SHP77 treated with DMSO at 0.1 percent for 48 hours (cell line): Measurements from ENCODE around the gene ACOX2.
"Not testable (repeated sequence)": the region's sequence is repeated elsewhere in the genome, so short reads cannot be mapped to it uniquely, and the experiment has no call there.

Source experiments
- DNase-seq: peaks from one replicate; lab custom pipeline; 2025; lab: John Stamatoyannopoulos, UW

ACOX2 gene

GRCh38 chr3:58534592-58535494 lies 2.1 kb downstream of the ACOX2 start:
- no peak for DNase-seq

DNA sequence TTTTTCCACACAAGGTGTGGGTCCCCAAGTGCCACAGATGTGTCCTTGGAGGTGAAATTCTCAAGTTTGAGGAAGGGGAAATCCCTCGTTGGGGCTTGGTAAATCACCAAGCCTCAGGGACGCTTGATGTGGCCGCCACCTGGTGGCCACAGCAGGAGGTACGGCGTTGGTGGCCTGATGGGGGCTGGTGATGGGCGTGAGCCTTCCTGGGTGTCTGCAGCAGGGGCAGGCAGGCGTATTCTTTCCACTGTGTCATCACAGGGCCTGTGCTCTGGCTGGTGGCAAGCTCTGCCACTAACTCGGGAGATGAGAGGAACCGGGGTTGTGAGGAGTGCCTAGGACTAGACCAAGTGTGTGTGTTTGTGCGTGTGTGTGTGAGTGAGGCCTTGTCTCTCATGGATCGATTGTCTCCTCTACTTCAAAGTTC lies 4.2 kb downstream of the ACOX2 start:
- DNase-seq, result peak; percentile 27

- no peak for DNase-seq
These were observed 5.0 kb downstream of the ACOX2 start for GRCh38 chr3:58531956-58532355.

DNA sequence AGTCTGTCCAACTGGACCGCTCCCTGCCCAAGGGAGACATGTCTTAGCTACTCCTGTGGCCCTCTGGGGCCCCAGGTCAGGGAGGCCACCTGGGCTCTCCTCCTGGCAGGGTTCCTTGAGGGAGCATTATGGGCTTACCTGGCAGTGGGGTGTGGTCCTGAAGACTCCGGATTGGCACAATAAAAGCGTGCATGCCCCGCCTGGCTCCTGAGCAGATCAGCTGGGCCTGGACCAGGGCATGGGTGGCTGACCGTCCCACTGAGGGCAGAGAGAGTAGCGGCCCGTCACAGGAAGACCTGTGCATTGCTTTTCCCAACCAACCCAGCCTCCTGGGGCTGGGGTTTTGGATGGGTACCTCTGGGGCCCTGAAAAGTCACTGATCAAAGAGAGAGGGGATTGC lies 5.4 kb downstream of the ACOX2 start:
- no peak for DNase-seq

DNA sequence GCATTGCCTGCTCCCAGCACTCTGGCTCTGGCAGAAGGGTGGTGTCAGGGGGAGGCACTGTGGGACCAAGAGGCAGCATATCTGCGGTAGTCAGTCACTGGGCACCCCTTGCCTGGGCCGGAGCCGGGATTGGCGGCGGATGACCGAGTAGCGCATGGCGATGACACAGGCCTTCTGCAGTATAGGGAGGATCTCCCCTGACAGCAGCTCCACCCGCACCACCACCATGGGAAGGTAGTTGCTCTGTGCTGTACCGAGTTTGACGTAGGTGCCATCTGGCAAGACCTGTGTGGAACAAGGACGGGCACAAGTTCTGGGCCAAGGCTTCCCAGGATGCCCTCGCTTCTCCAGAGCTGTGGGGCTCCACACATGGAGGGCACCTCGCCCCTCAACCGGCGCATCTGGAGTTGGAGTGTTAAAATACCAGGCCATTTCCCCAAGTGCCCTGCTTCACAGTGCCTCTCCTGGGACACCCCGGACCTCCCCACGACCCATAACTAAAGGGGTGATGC lies 6.6 kb downstream of the ACOX2 start:
- DNase-seq, result no peak

DNA sequence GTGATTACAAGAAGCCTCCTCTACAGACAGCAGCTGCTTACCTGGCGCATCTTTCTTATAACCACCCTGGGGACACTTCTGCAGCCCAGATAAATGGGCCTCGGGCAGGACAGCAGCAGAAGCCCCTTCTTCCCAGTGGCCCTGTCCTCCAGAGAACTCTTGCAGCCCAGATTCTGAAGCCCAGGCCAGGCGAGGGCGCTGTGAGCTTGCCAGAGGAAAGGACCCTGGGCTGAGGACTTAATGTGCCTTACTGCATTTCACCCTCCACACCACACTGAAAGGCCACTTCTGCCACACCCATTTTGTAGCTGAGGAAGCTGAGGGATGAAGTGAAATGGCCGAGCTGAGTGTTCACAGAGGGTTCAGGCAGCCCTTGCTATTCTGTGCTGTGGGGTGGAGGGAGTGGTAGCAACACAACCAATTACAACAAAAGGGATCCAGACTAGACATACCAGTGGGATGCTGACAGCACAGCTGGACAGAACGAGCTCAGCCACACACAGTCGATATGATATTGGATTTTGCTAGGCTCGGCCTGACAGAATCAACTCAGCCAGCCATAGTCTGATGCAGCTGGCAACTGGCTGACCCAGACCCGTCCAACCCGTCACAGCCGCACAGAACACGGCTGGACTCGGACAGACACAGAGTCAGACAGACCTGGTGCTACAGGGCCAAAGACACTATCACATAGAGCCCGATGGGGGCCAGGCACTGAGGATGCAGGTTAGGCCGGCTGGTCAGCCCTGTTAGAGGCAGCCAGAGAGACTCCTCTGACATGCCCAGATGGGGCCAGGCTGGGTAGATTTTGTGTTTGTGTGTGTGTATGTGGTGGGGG lies 7.3 kb downstream of the ACOX2 start:
- peak; percentile 6 for DNase-seq

DNA sequence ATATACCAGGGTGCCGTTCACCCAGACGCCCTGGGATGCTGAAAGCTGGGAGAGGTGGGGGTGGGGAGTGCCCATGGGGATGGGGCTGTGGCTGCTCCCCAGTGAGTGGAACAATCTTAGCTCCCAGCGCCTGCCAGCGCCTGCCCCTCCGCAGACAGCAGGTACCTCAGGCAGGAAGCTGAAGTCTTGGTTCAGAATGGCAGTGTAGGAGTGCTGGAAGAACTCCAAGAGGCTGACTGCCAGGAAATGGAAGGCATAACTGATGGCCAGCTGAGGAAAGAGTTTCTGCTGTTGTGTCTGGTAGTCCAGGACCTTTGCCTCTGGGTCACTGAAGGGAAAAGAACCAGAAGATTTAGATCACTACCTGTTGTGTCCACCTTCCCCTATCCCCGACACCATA lies 8.4 kb downstream of the ACOX2 start:
- no peak for DNase-seq

DNA sequence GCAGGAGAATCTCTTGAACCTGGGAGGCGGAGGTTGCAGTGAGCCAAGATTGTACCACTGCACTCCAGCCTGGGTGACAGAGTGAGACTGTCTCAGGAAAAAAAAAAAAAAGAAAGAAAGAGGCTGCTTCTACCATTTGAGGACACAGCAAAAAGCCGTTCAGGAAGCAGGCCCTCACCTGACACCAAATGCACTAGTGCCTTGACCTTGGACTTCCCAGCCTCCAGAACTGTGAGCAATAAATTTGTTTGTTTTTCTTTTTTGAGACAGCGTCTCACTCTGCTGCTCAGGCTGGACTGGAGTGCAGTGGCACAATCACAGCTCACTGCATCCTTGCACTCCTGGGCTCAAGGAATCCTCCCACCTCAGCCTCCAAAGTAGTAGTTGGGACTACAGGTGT lies 9.6 kb downstream of the ACOX2 start:
- not testable (repeated sequence) for DNase-seq

- no peak for DNase-seq
These were observed 10.5 kb downstream of the ACOX2 start for GRCh38 chr3:58526515-58526957.

DNA sequence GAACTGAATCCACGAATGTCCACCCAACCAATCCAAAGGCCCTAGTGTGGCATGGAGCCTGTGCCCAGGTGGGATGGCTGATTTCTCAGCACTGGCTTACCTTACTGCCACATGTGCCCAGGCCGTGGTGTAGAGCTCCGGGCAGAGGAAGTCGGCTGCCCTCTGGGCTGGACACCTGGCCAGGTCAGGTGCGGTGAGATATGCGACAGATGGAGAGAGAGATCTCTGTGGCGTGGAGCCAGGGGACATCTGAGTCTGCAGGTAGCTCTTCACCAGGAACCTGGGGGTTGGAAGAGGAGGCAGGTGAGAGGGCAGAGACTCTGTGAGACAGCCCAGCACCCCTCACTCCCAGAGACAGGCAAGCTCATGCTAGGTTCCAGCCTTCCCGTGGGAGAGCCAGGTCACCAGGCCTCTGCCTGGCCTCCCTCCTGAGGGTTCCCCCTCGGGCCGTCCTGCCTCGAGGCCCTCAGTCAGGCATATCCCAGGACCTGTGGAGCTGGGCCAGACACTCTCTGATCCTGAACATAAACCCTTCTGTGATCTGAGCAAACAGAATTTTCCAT lies 12.6 kb downstream of the ACOX2 start:
- no peak for DNase-seq

GRCh38 chr3:58522759-58523425 lies 14.1 kb downstream of the ACOX2 start:
- no peak for DNase-seq

GRCh38 chr3:58521917-58522631 lies 14.9 kb downstream of the ACOX2 start:
- no peak for DNase-seq

- no peak for DNase-seq
These were observed 15.7 kb downstream of the ACOX2 start for GRCh38 chr3:58521336-58521670.

DNA sequence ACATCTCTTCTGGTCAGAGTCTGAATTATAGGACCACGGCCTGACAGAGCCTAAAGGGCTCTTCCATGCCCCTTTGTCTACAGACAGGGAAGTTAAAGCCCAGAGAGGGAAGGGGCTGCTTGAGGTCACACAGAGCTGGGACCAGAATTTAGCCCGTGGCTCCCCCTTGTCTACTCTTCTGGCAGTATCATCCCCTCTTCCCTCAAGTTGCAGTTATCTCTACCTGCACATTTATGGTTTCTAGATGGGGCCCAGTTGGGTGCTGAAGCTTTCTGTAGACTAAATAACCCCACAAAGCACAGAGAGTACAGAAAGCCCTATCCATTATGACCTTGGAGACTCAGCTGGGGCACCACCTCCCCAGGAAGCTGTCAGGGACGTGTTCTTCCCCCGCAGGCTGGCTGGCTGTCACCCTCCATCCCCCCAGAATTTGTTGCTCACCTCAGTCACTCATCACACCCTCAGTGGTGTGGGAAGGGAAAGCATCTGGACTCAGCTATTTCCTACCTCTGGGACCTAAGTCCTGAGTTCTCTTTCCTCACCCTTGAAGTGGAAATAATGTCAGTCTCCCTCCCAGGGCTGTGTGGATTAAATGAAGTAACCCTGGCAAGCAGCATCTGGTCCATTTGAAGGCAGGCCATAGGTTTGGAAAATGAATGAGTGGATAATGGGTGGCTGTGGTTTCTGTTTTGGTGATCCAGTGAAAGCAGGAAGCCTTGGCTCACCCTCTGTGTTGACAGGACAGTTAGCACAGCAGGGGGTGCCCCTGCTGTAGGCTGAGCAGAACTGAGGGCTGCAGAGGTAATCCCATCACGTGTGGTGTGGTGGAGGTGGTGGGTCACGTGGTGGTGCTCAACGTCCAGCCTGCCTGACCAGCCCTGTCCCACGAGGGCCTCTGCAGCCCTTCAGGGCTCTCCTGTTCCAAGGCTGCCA lies 16.3 kb downstream of the ACOX2 start:
- no peak for DNase-seq

DNA sequence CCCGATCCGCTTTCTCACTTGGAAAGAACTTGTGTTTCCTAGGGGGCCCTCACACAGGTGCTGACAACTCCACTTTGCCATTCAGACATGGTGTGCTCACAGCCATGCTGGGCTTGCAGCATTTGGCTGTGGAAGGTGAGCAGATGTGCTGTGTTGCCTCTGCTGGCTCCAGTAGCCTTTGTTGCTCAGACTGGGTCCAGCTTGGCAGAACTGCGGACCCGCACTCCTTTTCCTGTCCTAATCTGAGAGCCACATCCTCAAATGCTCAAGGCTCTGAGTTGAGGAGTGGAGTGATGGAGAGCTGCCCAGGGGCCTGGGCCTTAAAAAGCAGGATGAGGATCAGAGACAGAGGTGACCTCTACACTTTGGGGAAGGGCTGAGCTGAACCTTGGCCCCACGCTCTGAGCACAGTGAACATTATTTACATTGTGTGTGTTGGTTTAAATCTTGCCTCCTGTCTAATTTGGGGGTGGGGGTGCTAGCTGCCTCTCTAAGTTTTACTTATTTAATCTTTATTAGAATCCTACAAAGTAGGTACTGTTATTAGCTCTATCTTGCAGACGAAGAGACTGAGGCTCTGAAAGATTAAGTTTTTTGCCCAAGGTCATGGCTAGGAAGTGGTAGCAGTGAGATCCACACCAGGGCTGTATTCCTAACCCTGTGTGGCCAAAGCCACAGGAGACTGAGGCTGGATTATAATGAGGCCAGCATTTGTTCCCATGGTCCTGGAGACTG lies 17.2 kb downstream of the ACOX2 start:
- DNase-seq, result no peak

DNA sequence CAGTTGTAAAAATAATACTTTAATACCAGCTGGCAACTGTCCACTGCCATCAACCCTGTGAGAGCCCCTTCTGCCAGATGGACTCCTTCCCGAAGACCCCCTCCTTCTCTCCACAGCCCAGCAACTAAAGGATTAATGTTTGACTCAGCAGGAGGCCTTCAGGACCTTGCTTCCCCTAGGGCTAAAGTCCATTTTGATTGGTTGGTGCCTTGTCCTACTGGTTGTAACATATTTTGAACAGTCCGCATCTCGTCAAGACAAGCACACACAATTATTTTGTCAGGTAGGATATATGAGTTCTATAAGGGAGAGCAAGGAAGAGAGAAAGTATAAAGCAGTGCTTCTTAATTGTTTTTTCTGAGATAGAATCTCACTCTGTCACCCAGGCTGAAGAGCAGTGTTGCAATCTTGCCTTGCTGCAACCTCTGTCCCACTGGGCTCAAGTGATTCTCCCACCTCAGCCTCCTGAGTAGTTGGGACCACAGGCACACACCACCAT lies 18.6 kb downstream of the ACOX2 start:
- DNase-seq, result no peak

- no peak for DNase-seq
These were observed 22.6 kb downstream of the ACOX2 start for GRCh38 chr3:58514405-58514804.

- DNase-seq, result no peak
These were observed 28.6 kb downstream of the ACOX2 start for GRCh38 chr3:58508437-58508836.

GRCh38 chr3:58507356-58508078 lies 29.5 kb downstream of the ACOX2 start:
- DNase-seq, result no peak
